ENCODE data around the gene METAP1. TPM values are rescaled to one million over a fixed set of nuclear protein-coding genes. Genes with fewer than 3 reads are reported as not detected.
A peak's percentile ranks its signal among the peaks of the same experiment; 100 is the strongest.

Gene METAP1
- total and polyA plus RNA-seq, 2 of the 4 experiments (the other 2 are of a cell fraction), result 43.7 to 47.9 TPM

GRCh38 chr4:99062120-99062519 lies 66.6 kb downstream of the METAP1 start:
- no peak overlapping the region for H3K56ac ChIP-seq (ENCODE audit: extremely low read depth, insufficient read depth, low read length)
- H3K4ac ChIP-seq (ENCODE audit: low read depth, low read length), result 0 out of 2 replicates have a peak overlapping the region, but pooled peaks have one; percentile 17
- ATAC-seq (ENCODE audit: low read depth) (no peak), DNase-seq (peak; percentile 27)
- dilution Hi-C loops (cut with HindIII; ENCODE audit: low sequenced_read_pairs, unreplicated experiment), result no loop called here
- WGBS, 2 experiments (ENCODE audit: extremely low coverage in 2 of 2, insufficient read length in 1 of 2), result no CpG with 5 or more reads among the region's 4 CpGs
- no peak overlapping the region; a peak in 1 of 4 replicates for H4K8ac ChIP-seq (ENCODE audit: low read depth in 2 of 2, low read length in 2 of 2)
- 0 out of 2 replicates have a peak overlapping the region, but pooled peaks have one; percentile 22 for H3K14ac ChIP-seq (replicated peaks; ENCODE audit: low read depth, low read length)
- no peak overlapping the region for H4K5ac ChIP-seq (ENCODE audit: low read depth, low read length)
- H3K79me1 ChIP-seq (ENCODE audit: low read depth in 1 of 2, low read length in 2 of 2), result peaks cover 12 to 18% of the 10 kb centered on the region in 2 experiments
- no peak for TF ChIP-seq FOS (IDR thresholded peaks at IDR 0.05; ENCODE audit: low read depth, low read length)
- TF ChIP-seq MAZ (IDR thresholded peaks at IDR 0.05; ENCODE audit: borderline replicate concordance, low read depth, low read length), result no peak
- no peak for TF ChIP-seq ELK1 (IDR thresholded peaks at IDR 0.05; ENCODE audit: borderline replicate concordance, low read depth, low read length)
- TF ChIP-seq POLR2A (IDR thresholded peaks at IDR 0.05; ENCODE audit: low read depth, low read length), result no peak
- TF ChIP-seq RAD21 (IDR thresholded peaks at IDR 0.05; ENCODE audit: low read length), result no peak
- TF ChIP-seq MXI1 (IDR thresholded peaks at IDR 0.05; ENCODE audit: borderline replicate concordance, low read depth, low read length), result no peak
- no peak for TF ChIP-seq RCOR1 (IDR thresholded peaks at IDR 0.05; ENCODE audit: insufficient replicate concordance, low read length)
- no peak for TF ChIP-seq SMC3 (IDR thresholded peaks at IDR 0.05; ENCODE audit: low read depth, low read length)
- TF ChIP-seq NFE2L2 (IDR thresholded peaks at IDR 0.05; ENCODE audit: low read depth, low read length), result no peak
- TF ChIP-seq, protein P1, sequence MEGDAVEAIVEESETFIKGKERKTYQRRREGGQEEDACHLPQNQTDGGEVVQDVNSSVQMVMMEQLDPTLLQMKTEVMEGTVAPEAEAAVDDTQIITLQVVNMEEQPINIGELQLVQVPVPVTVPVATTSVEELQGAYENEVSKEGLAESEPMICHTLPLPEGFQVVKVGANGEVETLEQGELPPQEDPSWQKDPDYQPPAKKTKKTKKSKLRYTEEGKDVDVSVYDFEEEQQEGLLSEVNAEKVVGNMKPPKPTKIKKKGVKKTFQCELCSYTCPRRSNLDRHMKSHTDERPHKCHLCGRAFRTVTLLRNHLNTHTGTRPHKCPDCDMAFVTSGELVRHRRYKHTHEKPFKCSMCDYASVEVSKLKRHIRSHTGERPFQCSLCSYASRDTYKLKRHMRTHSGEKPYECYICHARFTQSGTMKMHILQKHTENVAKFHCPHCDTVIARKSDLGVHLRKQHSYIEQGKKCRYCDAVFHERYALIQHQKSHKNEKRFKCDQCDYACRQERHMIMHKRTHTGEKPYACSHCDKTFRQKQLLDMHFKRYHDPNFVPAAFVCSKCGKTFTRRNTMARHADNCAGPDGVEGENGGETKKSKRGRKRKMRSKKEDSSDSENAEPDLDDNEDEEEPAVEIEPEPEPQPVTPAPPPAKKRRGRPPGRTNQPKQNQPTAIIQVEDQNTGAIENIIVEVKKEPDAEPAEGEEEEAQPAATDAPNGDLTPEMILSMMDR (conservative IDR thresholded peaks at IDR 0.05; ENCODE audit: low read depth, low read length), result no peak
- TF ChIP-seq, protein P2, sequence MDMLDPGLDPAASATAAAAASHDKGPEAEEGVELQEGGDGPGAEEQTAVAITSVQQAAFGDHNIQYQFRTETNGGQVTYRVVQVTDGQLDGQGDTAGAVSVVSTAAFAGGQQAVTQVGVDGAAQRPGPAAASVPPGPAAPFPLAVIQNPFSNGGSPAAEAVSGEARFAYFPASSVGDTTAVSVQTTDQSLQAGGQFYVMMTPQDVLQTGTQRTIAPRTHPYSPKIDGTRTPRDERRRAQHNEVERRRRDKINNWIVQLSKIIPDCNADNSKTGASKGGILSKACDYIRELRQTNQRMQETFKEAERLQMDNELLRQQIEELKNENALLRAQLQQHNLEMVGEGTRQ (IDR thresholded peaks at IDR 0.05; ENCODE audit: low read depth, low read length), result no peak
- no peak for TF ChIP-seq RFX5 (IDR thresholded peaks at IDR 0.05; ENCODE audit: low read depth, low read length)
- TF ChIP-seq BHLHE40 (IDR thresholded peaks at IDR 0.05; ENCODE audit: low read depth, low read length), result no peak
- no peak for TF ChIP-seq CHD1 (IDR thresholded peaks at IDR 0.05; ENCODE audit: low read depth, low read length)
- no peak for TF ChIP-seq MAFK (IDR thresholded peaks at IDR 0.05; ENCODE audit: low read depth, low read length)
- no peak for TF ChIP-seq CEBPB (IDR thresholded peaks at IDR 0.05; ENCODE audit: low read depth, low read length)
- peaks cover 9% of the 10 kb centered on the region for H3K4me1 ChIP-seq (ENCODE audit: control insufficient read depth, insufficient read depth, low read length)
- no peak overlapping the region for H2BK120ac ChIP-seq (ENCODE audit: low read depth, low read length)
- no peak overlapping the region for H3K27ac ChIP-seq (ENCODE audit: insufficient read depth, low read length)
- peak overlapping the region; percentile 44; the same call in 1 of the 2 replicates for H2BK20ac ChIP-seq (ENCODE audit: low read depth, low read length)
- no peak overlapping the region for H3K4me2 ChIP-seq (ENCODE audit: low read depth, low read length)
- peaks cover 11% of the 10 kb centered on the region for H3K36me3 ChIP-seq (ENCODE audit: control insufficient read depth, insufficient read depth, low read length)
- no peaks in the 10 kb centered on the region for H3K27me3 ChIP-seq (ENCODE audit: control insufficient read depth, insufficient read depth, low read length)
- H2AFZ ChIP-seq (replicated peaks; ENCODE audit: low read length, poor library complexity), result no peak overlapping the region
- ChIA-PET POLR2A (ENCODE audit: unreplicated experiment) (no interaction called here), CTCF (no interaction called here)
- peak overlapping the region; percentile 47 for H2BK5ac ChIP-seq (ENCODE audit: low read depth, low read length, poor library complexity, severe bottlenecking)
- TSS peak; percentile 78 for BruUV-seq (replicated peaks)
- no peak overlapping the region for H3K18ac ChIP-seq (ENCODE audit: low read depth, low read length)
- intact Hi-C loops (cut with micrococcal nuclease), result loop anchor here (10.0 kb wide), 1 partner anchor 597 kb away; no protein-coding TSS in a partner anchor
- no peak overlapping the region for H2AK9ac ChIP-seq (replicated peaks; ENCODE audit: low read depth, low read length, poor library complexity)
- H3K4me3 ChIP-seq (ENCODE audit: insufficient read depth, low read depth, low read length), result no peak overlapping the region
- H4K91ac ChIP-seq (ENCODE audit: insufficient read depth, low read depth, low read length), result peak overlapping the region; percentile 8; the same call in 1 of the 2 replicates
- no peaks in the 10 kb centered on the region for H4K20me1 ChIP-seq (ENCODE audit: insufficient read depth, low read length)
- no peak overlapping the region for H2BK15ac ChIP-seq (ENCODE audit: low read depth, low read length)
- H3K23ac ChIP-seq (ENCODE audit: low read depth, low read length), result no peak overlapping the region
- H2AK5ac ChIP-seq (ENCODE audit: low read depth, low read length), result no peak overlapping the region
- in situ Hi-C loops (cut with MboI; ENCODE audit: low sequenced_read_pairs), result loop anchor here (25.0 kb wide), 1 partner anchor 600 kb away; no protein-coding TSS in a partner anchor
- no peak overlapping the region for H3K9ac ChIP-seq (ENCODE audit: low read depth, low read length)
- H3K9me1 ChIP-seq (ENCODE audit: insufficient read depth, low read length), result no peaks in the 10 kb centered on the region
- H3K9me3 ChIP-seq (ENCODE audit: control insufficient read depth, insufficient read depth, low read length), result no peaks in the 10 kb centered on the region
